Tibial artery (tissue), 4 donors: Measurements from ENCODE around the gene FHAD1.

ENCODE experiments used
- DNase-seq, 2 donors: peaks; one replicate each; pipeline ENCODE4 v3.0.0-alpha.2; 2019
- H3K27ac ChIP-seq, 2 donors: fragments of 200-600 bp; sonication (generic) in 1 of 2; 1 replicate in 1 of 2; 2 replicates in 1 of 2; pipeline ENCODE4 v1.5.1; 2018 to 2019; ENCODE audit warnings: mild to moderate bottlenecking in 1 of 2
- H3K27me3 ChIP-seq, 2 donors: fragments of 200-600 bp; sonication (generic) in 1 of 2; one replicate each; pipeline versions ENCODE4 v1.5.1 to v1.6.0; 2016 to 2019
- H3K36me3 ChIP-seq, 3 donors: fragments of 200-600 bp; sonication (generic) in 2 of 3; one replicate each; pipeline ENCODE4 v1.5.1; 2016 to 2019; ENCODE audit warnings: mild to moderate bottlenecking in 2 of 3
- H3K4me1 ChIP-seq, 4 donors: fragments of 200-600 bp; sonication (generic) in 2 of 4; 1 replicate in 3 of 4; 2 replicates in 1 of 4; pipeline ENCODE4 v1.5.1; 2016 to 2019
- H3K4me3 ChIP-seq, 2 donors: fragments of 200-600 bp; sonication (generic) in 1 of 2; 1 replicate in 1 of 2; 2 replicates in 1 of 2; pipeline ENCODE4 v1.5.1; 2018 to 2019; ENCODE audit warnings: mild to moderate bottlenecking in 2 of 2
- H3K9me3 ChIP-seq, 3 donors: fragments of 200-600 bp; sonication (generic) in 1 of 3; one replicate each; pipeline ENCODE4 v1.5.1; 2016 to 2019
- intact Hi-C: fragments of 100-400 bp; cut with DNase I; formaldehyde crosslinking; loops from one replicate; pipeline ENCODE4 v1.15.0; 2023; ENCODE audit warnings: low total_unique reads
- TF ChIP-seq, protein P1 (sequence below), 2 experiments: fragments of 200-600 bp in 1 of 2; fragments of 450-650 bp in 1 of 2; IDR thresholded peaks; one replicate each; pipeline ENCODE4 v1.5.1; 2017 to 2019; ENCODE audit warnings: antibody characterized with exemption in 2 of 2, mild to moderate bottlenecking in 1 of 2, moderate library complexity in 1 of 2

Gene FHAD1

DNA sequence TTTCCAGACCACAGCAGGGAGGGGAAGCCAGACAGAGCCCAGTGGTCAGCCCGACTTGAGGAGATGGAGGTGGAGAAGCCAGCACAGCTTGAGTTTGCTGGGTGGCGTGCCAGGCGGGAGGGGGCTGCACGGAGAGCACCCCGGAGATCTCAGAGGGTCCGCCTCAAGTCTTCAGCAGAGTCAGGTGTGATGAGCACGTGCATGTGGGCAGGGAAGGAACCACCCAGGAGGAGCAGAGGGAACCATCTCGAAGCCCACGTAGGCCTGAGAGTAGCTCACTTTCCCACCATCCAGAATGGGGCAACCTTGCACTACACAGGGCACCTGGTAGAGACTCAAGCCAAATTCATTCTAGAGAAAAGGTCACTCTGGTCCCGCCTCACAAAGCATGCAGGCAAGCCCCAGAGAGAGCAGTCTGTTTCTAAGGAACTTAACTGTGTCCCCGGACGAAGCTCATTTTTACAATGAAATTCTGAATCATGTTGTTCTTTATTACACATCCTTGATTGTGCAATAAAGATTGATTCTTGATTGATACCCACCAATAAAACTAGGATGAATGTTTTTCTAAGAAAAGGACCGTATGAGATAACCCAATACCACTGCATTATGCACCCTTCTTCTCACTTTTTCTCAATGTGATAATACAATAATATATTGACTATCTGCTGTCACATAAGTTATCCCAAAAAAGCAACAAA lies 64.2 kb downstream of the FHAD1 start:
- intact Hi-C loops, result no loop called here
- TF ChIP-seq, protein P1, sequence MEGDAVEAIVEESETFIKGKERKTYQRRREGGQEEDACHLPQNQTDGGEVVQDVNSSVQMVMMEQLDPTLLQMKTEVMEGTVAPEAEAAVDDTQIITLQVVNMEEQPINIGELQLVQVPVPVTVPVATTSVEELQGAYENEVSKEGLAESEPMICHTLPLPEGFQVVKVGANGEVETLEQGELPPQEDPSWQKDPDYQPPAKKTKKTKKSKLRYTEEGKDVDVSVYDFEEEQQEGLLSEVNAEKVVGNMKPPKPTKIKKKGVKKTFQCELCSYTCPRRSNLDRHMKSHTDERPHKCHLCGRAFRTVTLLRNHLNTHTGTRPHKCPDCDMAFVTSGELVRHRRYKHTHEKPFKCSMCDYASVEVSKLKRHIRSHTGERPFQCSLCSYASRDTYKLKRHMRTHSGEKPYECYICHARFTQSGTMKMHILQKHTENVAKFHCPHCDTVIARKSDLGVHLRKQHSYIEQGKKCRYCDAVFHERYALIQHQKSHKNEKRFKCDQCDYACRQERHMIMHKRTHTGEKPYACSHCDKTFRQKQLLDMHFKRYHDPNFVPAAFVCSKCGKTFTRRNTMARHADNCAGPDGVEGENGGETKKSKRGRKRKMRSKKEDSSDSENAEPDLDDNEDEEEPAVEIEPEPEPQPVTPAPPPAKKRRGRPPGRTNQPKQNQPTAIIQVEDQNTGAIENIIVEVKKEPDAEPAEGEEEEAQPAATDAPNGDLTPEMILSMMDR (IDR thresholded peaks at IDR 0.05), result no peak
- DNase-seq, result no peak
- no peak overlapping the region for H3K4me3 ChIP-seq
- H3K4me1 ChIP-seq, result no peaks in the 10 kb centered on the region
- peaks cover 0 to 13% of the 10 kb centered on the region in 2 donors for H3K27me3 ChIP-seq
- H3K27ac ChIP-seq, result no peak overlapping the region
- H3K36me3 ChIP-seq, result no peaks in the 10 kb centered on the region
- H3K9me3 ChIP-seq, result no peaks in the 10 kb centered on the region

DNA sequence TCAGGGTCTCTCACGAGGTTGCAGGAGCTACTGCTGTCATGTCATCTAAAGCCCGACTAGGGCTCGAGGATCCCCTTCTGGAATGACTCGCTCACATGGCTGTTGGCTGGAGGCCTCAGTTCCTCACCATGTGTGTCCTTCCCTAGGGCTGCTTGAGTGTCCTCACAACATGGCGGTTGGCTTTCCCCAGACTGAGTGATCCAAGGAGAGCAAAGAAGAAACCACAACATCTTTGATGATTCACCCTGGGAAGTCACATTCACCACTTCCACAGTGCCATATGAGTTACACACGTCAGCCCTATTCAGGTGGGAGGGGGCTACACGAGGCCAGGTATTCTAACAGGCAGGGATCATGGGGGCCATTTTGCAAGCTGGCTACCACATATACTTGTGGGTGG lies 64.9 kb downstream of the FHAD1 start:
- Histone ChIP-seq H3K36me3 (no peaks in the 10 kb centered on the region), H3K27me3 (peaks cover 0 to 19% of the 10 kb centered on the region in 2 donors), H3K27ac (no peak overlapping the region), H3K9me3 (no peaks in the 10 kb centered on the region), H3K4me1 (no peaks in the 10 kb centered on the region), H3K4me3 (no peak overlapping the region)
- intact Hi-C loops, result no loop called here
- DNase-seq, result no peak
- TF ChIP-seq, protein P1 (IDR thresholded peaks at IDR 0.05), result no peak

DNA sequence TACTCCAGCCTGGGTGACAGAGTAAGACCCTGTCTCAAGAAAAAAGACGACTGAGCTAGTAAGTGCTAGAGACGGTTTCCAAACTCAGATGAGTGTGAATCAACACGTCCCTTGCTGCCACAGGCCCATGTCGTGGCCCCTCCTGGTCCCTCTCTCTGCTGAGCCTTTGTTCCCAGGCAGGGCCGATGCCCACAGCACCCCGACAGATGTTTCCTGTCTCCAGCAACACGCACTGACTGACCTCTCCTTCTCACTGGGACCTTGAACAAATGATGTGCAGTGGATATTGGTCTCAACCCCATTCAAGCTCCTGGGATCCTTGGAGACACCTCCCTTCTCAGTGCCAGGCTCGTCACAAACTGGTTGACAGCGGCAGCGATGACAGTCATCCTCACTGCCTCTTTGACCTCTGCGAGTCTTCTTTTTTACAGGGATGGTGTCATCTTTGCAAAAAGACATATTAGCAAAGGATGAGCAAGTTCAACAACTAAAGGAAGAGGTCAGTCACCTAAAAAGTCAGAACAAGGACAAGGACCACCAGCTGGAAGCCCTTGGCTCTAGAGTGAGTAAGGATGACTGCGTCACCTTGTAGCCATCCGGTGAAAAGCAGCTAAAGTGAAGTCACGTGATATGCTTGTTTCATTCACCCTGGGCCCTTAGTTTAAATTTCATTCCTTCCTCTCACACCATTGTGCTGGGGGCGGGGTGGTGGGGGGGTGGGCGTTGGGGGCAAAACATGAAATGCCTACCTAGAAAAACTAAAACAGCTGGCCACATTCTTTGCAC lies 65.8 kb downstream of the FHAD1 start:
- H3K27ac ChIP-seq, result no peak overlapping the region
- H3K4me3 ChIP-seq, result no peak overlapping the region
- peaks cover 0 to 19% of the 10 kb centered on the region in 2 donors for H3K27me3 ChIP-seq
- TF ChIP-seq, protein P1 (IDR thresholded peaks at IDR 0.05), result no peak
- intact Hi-C loops, result no loop called here
- no peaks in the 10 kb centered on the region for H3K36me3 ChIP-seq
- no peak for DNase-seq
- no peaks in the 10 kb centered on the region for H3K4me1 ChIP-seq
- H3K9me3 ChIP-seq, result no peaks in the 10 kb centered on the region

DNA sequence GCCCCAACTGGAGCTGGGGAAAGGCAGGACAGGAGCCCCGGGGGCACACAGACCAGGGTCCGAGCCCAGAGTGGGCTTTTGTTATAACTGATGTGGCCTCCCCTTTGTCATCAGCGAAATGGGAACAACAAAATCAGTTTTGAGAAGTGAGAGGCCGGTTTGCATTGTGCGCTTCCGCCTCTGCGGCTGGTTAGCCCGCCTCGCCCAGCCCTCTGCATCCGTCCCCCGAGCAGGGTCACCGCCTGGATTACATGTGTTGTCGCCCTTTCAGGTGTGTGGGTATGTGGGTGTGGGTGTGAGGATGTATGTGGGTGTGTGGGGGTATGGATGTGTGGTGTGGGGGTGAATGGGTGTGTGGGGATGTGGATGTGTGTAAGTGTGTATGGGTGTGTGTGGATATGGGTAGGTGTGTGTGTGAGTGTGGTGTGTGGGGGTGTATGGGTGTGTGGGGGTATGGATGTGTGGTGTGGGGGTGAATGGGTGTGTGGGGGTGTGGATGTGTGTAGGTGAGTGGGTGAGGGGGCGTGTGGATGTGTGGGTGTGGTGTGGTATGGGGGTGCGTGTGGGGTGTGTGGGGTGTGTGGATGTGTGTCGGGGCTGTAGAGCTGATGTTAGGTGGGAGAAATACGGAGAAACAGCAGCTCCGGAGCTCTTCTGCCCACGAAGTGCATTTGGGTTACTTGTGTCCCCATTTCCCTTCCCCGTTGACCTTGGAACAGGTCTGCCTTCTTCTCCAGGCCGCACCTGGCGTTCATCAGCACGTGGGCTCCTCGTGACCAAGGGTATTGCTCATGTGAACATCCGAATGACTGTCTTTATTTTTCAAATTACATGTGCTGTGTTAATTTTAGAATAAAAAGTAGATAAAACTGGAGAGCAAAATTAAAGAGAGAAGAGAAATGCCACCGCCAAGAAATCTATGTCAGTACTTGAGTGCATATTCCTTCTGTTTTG lies 67.6 kb downstream of the FHAD1 start:
- no peak overlapping the region for H3K4me3 ChIP-seq
- intact Hi-C loops, result no loop called here
- no peak overlapping the region for H3K27ac ChIP-seq
- H3K27me3 ChIP-seq, result peaks cover 0 to 19% of the 10 kb centered on the region in 2 donors
- TF ChIP-seq, protein P1 (IDR thresholded peaks at IDR 0.05), result no peak
- no peaks in the 10 kb centered on the region for H3K9me3 ChIP-seq
- no peaks in the 10 kb centered on the region for H3K36me3 ChIP-seq
- H3K4me1 ChIP-seq, result no peaks in the 10 kb centered on the region
- no peak for DNase-seq

DNA sequence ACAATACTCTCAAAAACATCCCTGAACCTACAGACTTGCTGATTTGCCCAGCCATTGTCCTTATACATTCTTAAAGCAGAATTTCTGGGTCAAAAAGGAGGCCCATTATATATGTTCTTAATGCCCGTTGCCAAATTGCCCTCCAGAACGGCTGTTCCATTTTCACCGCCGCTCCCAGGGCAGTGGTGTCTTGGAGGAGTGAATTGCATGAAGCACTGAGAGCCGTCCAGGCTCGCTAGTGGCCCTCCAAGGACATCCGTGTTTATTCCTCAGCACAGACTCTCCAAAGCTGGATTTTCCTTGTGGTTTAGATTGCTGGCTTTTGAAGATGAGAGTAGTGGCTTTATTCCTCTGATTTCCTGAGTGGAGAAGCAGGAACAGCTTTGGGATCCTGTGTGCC lies 68.8 kb downstream of the FHAD1 start:
- DNase-seq, result no peak

More for the DNA sequence above, 68.8 kb downstream of the FHAD1 start:
- H3K27me3 ChIP-seq, result peaks cover 0 to 10% of the 10 kb centered on the region in 2 donors
- H3K4me3 ChIP-seq, result no peak overlapping the region
- TF ChIP-seq, protein P1 (IDR thresholded peaks at IDR 0.05), result no peak
- H3K4me1 ChIP-seq, result no peaks in the 10 kb centered on the region
- intact Hi-C loops, result no loop called here
- H3K9me3 ChIP-seq, result peaks cover 0 to 2% (median 0%) of the 10 kb centered on the region in 3 donors
- no peaks in the 10 kb centered on the region for H3K36me3 ChIP-seq
- no peak overlapping the region for H3K27ac ChIP-seq
